H1 (cell line): ENCODE results near the gene KIF21A. TPM values are rescaled to one million over a fixed set of nuclear protein-coding genes. Genes with fewer than 3 reads are reported as not detected.

ENCODE experiments used
- CEBPB ChIP-seq: IDR thresholded peaks from 2 replicates; pipeline ENCODE4 v1.6.1; 2012; ENCODE audit warnings: low read depth, low read length
- CHD7 ChIP-seq: fragments of 300-600 bp; sonication (generic); IDR thresholded peaks from 2 replicates; pipeline ENCODE4 v1.7.1; 2012; ENCODE audit warnings: low read length, moderate library complexity, mild to moderate bottlenecking, inconsistent platforms; ENCODE audit not compliant: insufficient replicate concordance
- EZH2 ChIP-seq: fragments of 200-600 bp; sonication (generic); IDR thresholded peaks from 2 replicates; pipeline ENCODE4 v1.7.1; 2012; ENCODE audit warnings: low read depth, mild to moderate bottlenecking, moderate library complexity, low read length, inconsistent platforms; ENCODE audit not compliant: severe bottlenecking
- HDAC6 ChIP-seq: IDR thresholded peaks from one replicate; pipeline ENCODE4 v1.7.1; 2012; ENCODE audit warnings: low read depth, mild to moderate bottlenecking, inconsistent platforms, low read length, moderate library complexity
- KDM1A ChIP-seq: fragments of 200-600, 300-600 bp; sonication (generic); IDR thresholded peaks from 2 replicates; pipeline ENCODE4 v1.7.1; 2016; ENCODE audit warnings: mild to moderate bottlenecking, low read length, borderline replicate concordance
- KDM5A ChIP-seq: fragments of 200-600 bp; IDR thresholded peaks from 2 replicates; pipeline ENCODE4 v1.7.1; 2012; ENCODE audit warnings: mild to moderate bottlenecking, low read length, inconsistent platforms, mixed read lengths
- NRF1 ChIP-seq: IDR thresholded peaks from 2 replicates; pipeline ENCODE4 v1.6.1; 2011; ENCODE audit warnings: mild to moderate bottlenecking, low read depth, low read length, improper control_type of control experiment
- RAD21 ChIP-seq, 2 experiments: IDR thresholded peaks in 1 of 2; conservative IDR thresholded peaks in 1 of 2; 2 replicates each; pipeline ENCODE4 v1.6.1; 2011; ENCODE audit warnings: low read depth in 2 of 2, low read length in 2 of 2, improper control_type of control experiment in 1 of 2, inconsistent platforms in 1 of 2, mild to moderate bottlenecking in 1 of 2, moderate library complexity in 1 of 2
- SIRT6 ChIP-seq: IDR thresholded peaks from one replicate; pipeline ENCODE4 v1.7.1; 2012; ENCODE audit warnings: low read length, inconsistent platforms
- TBP ChIP-seq: IDR thresholded peaks from 2 replicates; pipeline ENCODE4 v1.6.1; 2011; ENCODE audit warnings: low read depth, low read length, improper control_type of control experiment
- ZNF274 ChIP-seq: IDR thresholded peaks from 2 replicates; pipeline ENCODE4 v1.7.0; 2012; ENCODE audit warnings: low read length, borderline replicate concordance; ENCODE audit errors: extremely low read depth
- polyA plus RNA-seq, 7 experiments: library from polyadenylated mRNA; depleted of rRNA in 3 of 7; stranded (reverse) in 5 of 7; unstranded in 2 of 7; fragments of >200 nt in 5 of 7; fragments of 200-250 nt in 2 of 7; gene quantifications; 1 replicate in 5 of 7; 2 replicates in 1 of 7; 4 replicates in 1 of 7; pipeline versions ENCODE4 v1.2.1 to v1.2.3, GENCODE V29; 2011 to 2013; ENCODE audit warnings: missing spikeins in 2 of 7, mixed read lengths in 2 of 7
- total RNA-seq: library from RNA; stranded (reverse); fragmentation: NEBNext Ultra II Directional; extraction: Animal tissue kit (Norgen Biotek cat#: 25700); gene quantifications from 2 replicates; pipeline ENCODE4 v1.2.1, GENCODE V29; 2021

KIF21A gene
- total and polyA plus RNA-seq, 2 of the 8 experiments (the other 6 are each of a cell fraction or from before 2014, with no cell fraction given): 10.0 to 26.0 TPM

- TF ChIP-seq CHD7 (no peak), EZH2 (no peak), RAD21 (IDR thresholded peaks at IDR 0.05 in 1 of 2, conservative IDR thresholded peaks at IDR 0.05 in 1 of 2; ENCODE audit: low read depth in 2 of 2, low read length in 2 of 2) (no peak), ZNF274 (no peak), SIRT6 (no peak), TBP (no peak), KDM1A (no peak), HDAC6 (no peak), KDM5A (no peak), CEBPB (no peak), NRF1 (no peak)
Measured at GRCh38 chr12:39401459-39401858, 41.5 kb downstream of the KIF21A start (continued).
